Kidney epithelial cell (primary cell): ENCODE measurements around the gene LMF2. TPM values are rescaled to one million over a fixed set of nuclear protein-coding genes. Genes with fewer than 3 reads are reported as not detected.

Experiments used
- DNase-seq: peaks from one replicate; pipeline ENCODE4 v3.0.0-alpha.2; 2010; ENCODE audit warnings: low read depth
- H3K27me3 ChIP-seq: 2 replicates; pipeline ENCODE4 v1.6.0; 2011; ENCODE audit warnings: low read length; ENCODE audit not compliant: control insufficient read depth, insufficient read depth
- H3K36me3 ChIP-seq: 2 replicates; pipeline ENCODE4 v1.5.1; 2011; ENCODE audit warnings: low read length; ENCODE audit not compliant: control insufficient read depth, insufficient read depth
- H3K4me3 ChIP-seq: 2 replicates; pipeline ENCODE4 v1.5.1; 2011; ENCODE audit warnings: low read depth, mild to moderate bottlenecking, control low read depth, low read length
- CTCF ChIP-seq: IDR thresholded peaks from 2 replicates; pipeline ENCODE4 v1.5.1; 2011; ENCODE audit warnings: mild to moderate bottlenecking, moderate library complexity, low read length, control low read depth, inconsistent platforms; ENCODE audit not compliant: insufficient read depth, poor library complexity, severe bottlenecking
- total RNA-seq: library from RNA; depleted of rRNA; stranded (reverse); fragments of >200 nt; gene quantifications from 2 replicates; pipeline ENCODE4 v1.2.3, GENCODE V29; 2015

LMF2 gene
- total RNA-seq, 1 donor from 2014 or later: 48.3 TPM

GRCh38 chr22:50474710-50475651 lies 32.5 kb downstream of the LMF2 start, which contains the start of gene SBF1:
Gene SBF1 (minus strand): TSS chr22:50475035. CDS start chr22:50474840, 195 bp downstream.
- no peak for TF ChIP-seq CTCF
- Histone ChIP-seq H3K4me3 (peak within 1 kb of the TSS; percentile 55), H3K27me3 (peaks cover 4% of the 10 kb centered on the region), H3K36me3 (no peaks in the 10 kb centered on the region)
- DNase-seq: peak; percentile 50

GRCh38 chr22:50473855-50474671 lies 33.4 kb downstream of the LMF2 start:
- DNase-seq: no peak
- Histone ChIP-seq H3K4me3 (peak overlapping the region; percentile 55), H3K27me3 (peaks cover 4% of the 10 kb centered on the region), H3K36me3 (no peaks in the 10 kb centered on the region)
- no peak for TF ChIP-seq CTCF

- Histone ChIP-seq H3K36me3 (no peaks in the 10 kb centered on the region), H3K27me3 (no peaks in the 10 kb centered on the region), H3K4me3 (no peak overlapping the region)
- DNase-seq: no peak
- TF ChIP-seq CTCF: peak; percentile 47
Measured at GRCh38 chr22:50473088-50473487, 34.4 kb downstream of the LMF2 start.

- no peak overlapping the region for H3K4me3 ChIP-seq
- TF ChIP-seq CTCF: no peak
- H3K36me3 ChIP-seq: no peaks in the 10 kb centered on the region
- no peak for DNase-seq
- H3K27me3 ChIP-seq: no peaks in the 10 kb centered on the region
Measured at GRCh38 chr22:50471962-50472361, 35.5 kb downstream of the LMF2 start.

GRCh38 chr22:50471197-50471847 lies 36.2 kb downstream of the LMF2 start:
- TF ChIP-seq CTCF: no peak
- H3K4me3 ChIP-seq: no peak overlapping the region
- no peak for DNase-seq
- H3K27me3 ChIP-seq: no peaks in the 10 kb centered on the region
- no peaks in the 10 kb centered on the region for H3K36me3 ChIP-seq
